Epithelial cell of proximal tubule (primary cell): ENCODE data around the gene EIF4G1. TPM values are rescaled to one million over a fixed set of nuclear protein-coding genes. Genes with fewer than 3 reads are reported as not detected.

Experiments used
- DNase-seq: peaks from one replicate; pipeline ENCODE4 v3.0.0-alpha.2; 2011; ENCODE audit warnings: low read depth
- H3K4me3 ChIP-seq: 2 replicates; pipeline ENCODE4 v1.5.1; 2011; ENCODE audit warnings: low read depth, mild to moderate bottlenecking, low read length
- total RNA-seq: library from RNA; depleted of rRNA; stranded (reverse); fragments of >200 nt; gene quantifications from 2 replicates; pipeline ENCODE4 v1.2.3, GENCODE V29; 2015
- TF ChIP-seq, protein P1 (sequence below): conservative IDR thresholded peaks from 2 replicates; pipeline ENCODE4 v1.5.1; 2012; ENCODE audit warnings: low read depth, mild to moderate bottlenecking, low read length

The EIF4G1 gene
- total RNA-seq, 1 donor from 2014 or later: 313 TPM

- peak overlapping the region; percentile 89 for H3K4me3 ChIP-seq
- TF ChIP-seq, protein P1, sequence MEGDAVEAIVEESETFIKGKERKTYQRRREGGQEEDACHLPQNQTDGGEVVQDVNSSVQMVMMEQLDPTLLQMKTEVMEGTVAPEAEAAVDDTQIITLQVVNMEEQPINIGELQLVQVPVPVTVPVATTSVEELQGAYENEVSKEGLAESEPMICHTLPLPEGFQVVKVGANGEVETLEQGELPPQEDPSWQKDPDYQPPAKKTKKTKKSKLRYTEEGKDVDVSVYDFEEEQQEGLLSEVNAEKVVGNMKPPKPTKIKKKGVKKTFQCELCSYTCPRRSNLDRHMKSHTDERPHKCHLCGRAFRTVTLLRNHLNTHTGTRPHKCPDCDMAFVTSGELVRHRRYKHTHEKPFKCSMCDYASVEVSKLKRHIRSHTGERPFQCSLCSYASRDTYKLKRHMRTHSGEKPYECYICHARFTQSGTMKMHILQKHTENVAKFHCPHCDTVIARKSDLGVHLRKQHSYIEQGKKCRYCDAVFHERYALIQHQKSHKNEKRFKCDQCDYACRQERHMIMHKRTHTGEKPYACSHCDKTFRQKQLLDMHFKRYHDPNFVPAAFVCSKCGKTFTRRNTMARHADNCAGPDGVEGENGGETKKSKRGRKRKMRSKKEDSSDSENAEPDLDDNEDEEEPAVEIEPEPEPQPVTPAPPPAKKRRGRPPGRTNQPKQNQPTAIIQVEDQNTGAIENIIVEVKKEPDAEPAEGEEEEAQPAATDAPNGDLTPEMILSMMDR: no peak
- DNase-seq: no peak
Measured at GRCh38 chr3:184360929-184361531, 46.6 kb downstream of the EIF4G1 start.

DNA sequence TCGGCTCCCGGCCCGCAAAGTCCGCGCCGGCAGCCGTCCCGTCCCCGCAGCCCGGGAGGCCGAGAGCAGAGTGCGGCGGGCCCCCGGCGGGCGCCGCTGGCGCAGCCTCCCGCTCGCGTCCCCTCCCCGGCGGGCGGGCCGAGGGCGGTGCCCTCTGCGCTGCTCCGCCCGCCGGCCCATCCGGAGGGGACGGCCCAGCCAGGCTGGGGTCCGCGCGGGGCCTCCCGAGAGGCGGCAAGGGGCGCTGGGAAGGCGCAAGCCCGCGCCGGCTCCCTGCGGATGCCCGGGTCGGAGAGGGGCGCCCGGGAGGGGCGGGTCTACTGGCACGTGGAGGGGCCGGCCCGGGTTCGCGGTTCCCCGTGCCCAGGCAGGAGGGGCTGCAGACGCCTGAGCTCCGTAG lies 47.1 kb downstream of the EIF4G1 start, which contains the start of the genes CLCN2 and POLR2H:
Gene CLCN2, minus strand, starts transcription at position 74 of the 400 bp plus-strand sequence. CDS start 126 bp downstream, outside the sequence.
Gene POLR2H, plus strand, starts transcription at position 179 of the 400 bp plus-strand sequence. CDS start 1,783 bp downstream, outside the sequence.
- no peak for DNase-seq
- TF ChIP-seq, protein P1: no peak

GRCh38 chr3:184361932-184362667 lies 47.7 kb downstream of the EIF4G1 start:
- TF ChIP-seq, protein P1: no peak
- peak; percentile 19 for DNase-seq
- H3K4me3 ChIP-seq: peak overlapping the region; percentile 89

More for the DNA sequence above, 47.1 kb downstream of the EIF4G1 start, which contains the start of the genes CLCN2 and POLR2H:
- peak within 1 kb of the TSS; percentile 89 for H3K4me3 ChIP-seq

GRCh38 chr3:184362668-184363546 lies 48.5 kb downstream of the EIF4G1 start:
- H3K4me3 ChIP-seq: peak overlapping the region; percentile 89
- peak; percentile 80 for DNase-seq
- TF ChIP-seq, protein P1: peak; percentile 47

- H3K4me3 ChIP-seq: no peak overlapping the region
- TF ChIP-seq, protein P1: no peak
- no peak for DNase-seq
Measured at GRCh38 chr3:184366619-184367289, 52.3 kb downstream of the EIF4G1 start.

- no peak overlapping the region for H3K4me3 ChIP-seq
- no peak for DNase-seq
- TF ChIP-seq, protein P1: no peak
Measured at GRCh38 chr3:184368116-184368515, 53.7 kb downstream of the EIF4G1 start.
